Activated CD4-positive, alpha-beta memory T cell treated with anti-CD3 and anti-CD28 coated beads for 36 hours (primary cell): ENCODE data around the gene TSPAN11. TPM values are rescaled to one million over a fixed set of nuclear protein-coding genes. Genes with fewer than 3 reads are reported as not detected.

Experiments
- CTCF ChIA-PET: fragments of 350-600 bp; sonication (Branson Sonifier 250); formaldehyde crosslinking; loops from one replicate; lab custom pipeline; 2021; ENCODE audit warnings: antibody characterized with exemption, inconsistent platforms; lab: Charles Lee
- POLR2A ChIA-PET: fragments of 350-600 bp; sonication (Branson Sonifier 250); formaldehyde crosslinking; loops from one replicate; lab custom pipeline; 2021; ENCODE audit warnings: antibody characterized with exemption; lab: Charles Lee
- DNase-seq: peaks from one replicate; pipeline ENCODE4 v3.0.0-alpha.2; 2020
- H3K27ac Mint-ChIP-seq: one replicate; pipeline ENCODE4 v1.8.0; 2021; ENCODE audit warnings: mixed read lengths
- H3K27me3 Mint-ChIP-seq: one replicate; pipeline ENCODE4 v1.8.0; 2021; ENCODE audit warnings: mixed read lengths
- H3K36me3 Mint-ChIP-seq: one replicate; pipeline ENCODE4 v1.8.0; 2021; ENCODE audit warnings: mixed read lengths
- H3K4me1 Mint-ChIP-seq: one replicate; pipeline ENCODE4 v1.8.0; 2021; ENCODE audit warnings: low read depth, mixed read lengths
- H3K4me3 Mint-ChIP-seq: one replicate; pipeline ENCODE4 v1.8.0; 2021; ENCODE audit warnings: mild to moderate bottlenecking, mixed read lengths
- H3K9me3 Mint-ChIP-seq: one replicate; pipeline ENCODE4 v1.8.0; 2021; ENCODE audit warnings: mixed read lengths
- intact Hi-C: fragments of 100-400 bp; cut with micrococcal nuclease; formaldehyde crosslinking; loops from one replicate; pipeline ENCODE4 v1.15.1; 2023
- total RNA-seq, 2 experiments: library from RNA; stranded (reverse); gene quantifications; one replicate each; pipeline ENCODE4 v1.2.3, GENCODE V29; 2021

The TSPAN11 gene
- total RNA-seq, 2 experiments from 2014 or later = not detected

DNA sequence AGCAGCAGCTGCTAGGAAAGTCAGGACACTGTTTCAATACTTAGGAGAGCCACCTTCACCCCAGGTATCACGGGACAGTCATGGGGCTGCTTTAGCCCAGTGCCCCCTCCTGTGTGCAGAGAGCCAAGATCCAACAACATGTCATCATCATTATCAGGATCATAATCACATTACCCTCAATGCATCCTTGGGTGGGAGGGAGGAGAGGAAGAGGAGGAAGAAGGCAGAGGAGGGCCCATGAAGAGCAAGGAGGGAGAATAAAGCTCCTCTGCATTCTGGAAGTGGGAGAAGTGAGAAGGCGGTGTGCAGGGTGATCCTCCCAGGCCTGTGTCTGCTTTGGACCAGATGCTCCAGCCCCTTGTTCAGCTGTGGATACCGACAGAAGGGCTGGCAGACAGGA lies 64.2 kb downstream of the TSPAN11 start:
- intact Hi-C loops = no loop called here
- no peaks in the 10 kb centered on the region for H3K9me3 Mint-ChIP-seq
- H3K36me3 Mint-ChIP-seq = no peaks in the 10 kb centered on the region
- H3K27me3 Mint-ChIP-seq = no peaks in the 10 kb centered on the region
- no peak overlapping the region for H3K4me3 Mint-ChIP-seq
- POLR2A ChIA-PET = no interaction called here
- DNase-seq = no peak
- CTCF ChIA-PET = interaction anchor here (0.9 to 1.2 kb wide), 2 partner anchors 139 to 143 kb away, joined by 3 to 5 read pairs; no protein-coding TSS in a partner anchor
- no peaks in the 10 kb centered on the region for H3K4me1 Mint-ChIP-seq
- no peak overlapping the region for H3K27ac Mint-ChIP-seq

DNA sequence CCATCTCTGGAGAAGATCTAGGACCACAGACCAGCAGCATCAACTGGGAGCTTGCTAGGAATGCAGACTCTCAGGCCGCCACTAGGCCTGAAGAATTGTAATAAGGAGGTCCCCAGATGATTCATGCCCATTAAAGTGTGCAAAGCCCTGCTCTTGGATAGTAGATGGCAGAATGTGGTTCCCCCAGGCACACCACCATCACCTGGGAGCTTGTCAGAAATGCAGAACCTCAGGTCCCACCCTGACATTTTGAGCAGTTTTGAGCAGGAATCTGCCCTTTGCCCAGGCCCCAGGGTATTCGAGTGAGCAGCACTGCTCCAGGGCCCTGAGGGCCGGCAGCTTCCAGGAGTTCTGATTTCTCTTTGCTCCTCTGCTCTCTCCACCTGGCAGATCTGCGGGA lies 64.9 kb downstream of the TSPAN11 start:
- Mint-ChIP-seq H3K27ac (no peak overlapping the region), H3K27me3 (no peaks in the 10 kb centered on the region), H3K4me1 (no peaks in the 10 kb centered on the region), H3K36me3 (no peaks in the 10 kb centered on the region), H3K4me3 (no peak overlapping the region), H3K9me3 (no peaks in the 10 kb centered on the region)
- CTCF ChIA-PET = interaction anchor here (1.2 kb wide), 1 partner anchor 144 kb away, joined by 5 read pairs; no protein-coding TSS in a partner anchor
- intact Hi-C loops = no loop called here
- POLR2A ChIA-PET = no interaction called here
- DNase-seq = no peak

DNA sequence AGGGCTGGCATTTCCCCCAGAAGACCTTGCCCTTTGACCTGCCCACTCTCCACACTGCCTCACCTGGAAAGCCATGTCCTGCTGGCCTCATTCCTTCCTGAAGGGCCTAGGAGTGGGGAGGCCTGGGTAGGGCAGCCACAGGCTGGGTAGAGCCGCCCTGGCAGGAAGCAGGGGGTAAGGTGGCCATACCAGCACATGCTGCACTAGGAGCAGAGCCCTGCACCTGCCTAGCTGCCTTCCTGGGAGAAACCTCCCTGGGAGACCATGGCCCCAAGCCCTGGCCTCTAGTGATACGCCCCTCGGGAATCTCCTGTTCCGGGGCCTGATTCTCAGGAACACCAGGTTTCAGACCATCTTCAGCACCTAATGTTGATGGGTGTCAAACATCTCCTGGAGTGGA lies 65.8 kb downstream of the TSPAN11 start:
- no peaks in the 10 kb centered on the region for H3K9me3 Mint-ChIP-seq
- no peak overlapping the region for H3K27ac Mint-ChIP-seq
- ChIA-PET CTCF (interaction anchor here (0.5 kb wide), 1 partner anchor 170 kb away, joined by 3 read pairs; no protein-coding TSS in a partner anchor), POLR2A (no interaction called here)
- intact Hi-C loops = no loop called here
- H3K36me3 Mint-ChIP-seq = no peaks in the 10 kb centered on the region
- no peaks in the 10 kb centered on the region for H3K4me1 Mint-ChIP-seq
- H3K27me3 Mint-ChIP-seq = no peaks in the 10 kb centered on the region
- no peak for DNase-seq
- H3K4me3 Mint-ChIP-seq = no peak overlapping the region

DNA sequence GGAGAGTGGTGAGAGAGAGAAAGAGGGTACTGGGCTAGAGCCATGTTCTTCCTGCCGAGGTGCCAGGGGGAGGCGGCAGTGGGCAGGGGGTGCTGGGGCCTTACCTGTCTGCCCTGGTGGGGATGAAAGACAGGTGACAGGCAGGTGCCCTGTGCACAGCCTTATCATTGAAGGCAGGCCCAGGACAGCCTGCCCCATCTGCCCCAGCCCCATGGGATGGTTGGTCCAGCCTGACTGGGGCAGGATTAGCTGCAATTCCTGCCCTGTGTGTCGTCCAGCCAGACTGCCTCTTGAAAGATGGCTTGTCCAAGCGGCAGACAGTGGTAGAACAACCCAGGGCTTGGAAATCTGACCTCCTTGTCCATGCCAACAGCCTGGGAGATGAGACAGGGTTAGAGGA lies 67.2 kb downstream of the TSPAN11 start:
- no peak for DNase-seq
- intact Hi-C loops = no loop called here
- Mint-ChIP-seq H3K9me3 (no peaks in the 10 kb centered on the region), H3K36me3 (no peaks in the 10 kb centered on the region), H3K27me3 (no peaks in the 10 kb centered on the region), H3K4me1 (no peaks in the 10 kb centered on the region), H3K4me3 (no peak overlapping the region), H3K27ac (no peak overlapping the region)
- POLR2A ChIA-PET = no interaction called here
- CTCF ChIA-PET = no interaction called here

DNA sequence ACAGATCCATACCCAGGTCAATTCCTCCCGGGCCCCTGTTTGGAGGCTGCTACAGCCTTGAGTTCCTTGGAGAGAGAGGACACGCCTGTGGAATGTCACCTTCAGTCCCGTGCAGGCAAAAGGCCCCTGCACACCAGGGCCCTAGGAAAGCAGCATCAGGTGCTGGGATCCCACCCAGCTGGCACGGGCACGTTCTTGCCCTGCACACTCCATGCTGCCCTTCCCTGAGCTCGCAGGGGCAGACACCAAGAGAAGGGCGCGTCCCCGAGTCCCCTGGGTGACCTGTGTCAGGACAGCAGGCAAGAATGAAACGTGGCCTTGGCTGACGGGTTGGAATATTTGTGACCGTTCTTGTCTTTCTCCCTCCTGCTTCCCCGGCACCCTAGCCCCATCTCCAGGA lies 67.7 kb downstream of the TSPAN11 start:
- CTCF ChIA-PET = no interaction called here
- Mint-ChIP-seq H3K36me3 (no peaks in the 10 kb centered on the region), H3K27me3 (no peaks in the 10 kb centered on the region), H3K4me3 (no peak overlapping the region), H3K9me3 (no peaks in the 10 kb centered on the region), H3K27ac (no peak overlapping the region), H3K4me1 (no peaks in the 10 kb centered on the region)
- DNase-seq = no peak
- POLR2A ChIA-PET = no interaction called here
- intact Hi-C loops = no loop called here

DNA sequence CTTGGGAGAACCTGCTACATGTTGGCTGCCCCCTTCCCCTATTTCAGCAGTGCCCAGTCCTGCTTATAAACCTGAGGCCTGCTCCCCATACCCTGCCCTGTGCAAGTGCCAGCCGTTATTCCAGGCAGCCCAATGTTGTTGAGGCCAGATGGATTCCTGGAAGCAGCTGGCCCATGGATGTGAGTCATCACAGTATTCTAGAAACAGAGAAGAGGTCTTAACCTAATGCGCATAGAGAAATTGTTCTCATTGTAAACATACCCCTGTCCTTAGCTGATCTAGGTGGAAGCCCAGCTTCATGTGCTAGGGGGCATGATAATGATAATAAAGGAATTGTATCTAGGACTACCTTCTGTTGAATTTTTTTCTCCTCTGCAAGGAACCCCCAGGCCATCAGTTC lies 69.7 kb downstream of the TSPAN11 start:
- H3K27ac Mint-ChIP-seq = no peak overlapping the region

DNA sequence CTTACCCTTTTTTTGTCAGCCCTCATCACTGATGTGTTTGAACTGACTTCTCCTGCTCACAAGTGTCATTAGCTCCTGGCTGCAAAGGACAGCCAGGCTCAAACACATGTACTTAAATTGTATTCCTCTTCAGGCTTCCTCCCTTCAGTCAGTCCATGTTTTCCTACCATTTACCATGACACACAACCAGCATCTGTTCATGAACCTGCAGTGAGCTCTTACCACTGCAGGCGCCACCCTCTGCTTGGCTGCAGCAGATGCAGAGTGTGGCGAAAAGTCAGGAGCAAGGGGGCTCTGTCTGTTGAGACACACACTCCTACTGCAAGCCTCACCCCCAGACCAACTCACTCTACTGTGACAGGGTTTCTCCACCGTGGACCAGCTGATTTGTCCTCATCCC lies 70.2 kb downstream of the TSPAN11 start:
- Mint-ChIP-seq H3K4me3 (no peak overlapping the region), H3K4me1 (no peaks in the 10 kb centered on the region), H3K27me3 (no peaks in the 10 kb centered on the region), H3K36me3 (no peaks in the 10 kb centered on the region), H3K27ac (no peak overlapping the region), H3K9me3 (no peaks in the 10 kb centered on the region)
- intact Hi-C loops = no loop called here
- POLR2A ChIA-PET = no interaction called here
- DNase-seq = no peak
- CTCF ChIA-PET = no interaction called here

More for the DNA sequence above, 69.7 kb downstream of the TSPAN11 start:
- no peak overlapping the region for H3K4me3 Mint-ChIP-seq
- POLR2A ChIA-PET = no interaction called here
- H3K36me3 Mint-ChIP-seq = no peaks in the 10 kb centered on the region
- no peak for DNase-seq
- H3K4me1 Mint-ChIP-seq = no peaks in the 10 kb centered on the region
- H3K27me3 Mint-ChIP-seq = no peaks in the 10 kb centered on the region
- H3K9me3 Mint-ChIP-seq = no peaks in the 10 kb centered on the region
- intact Hi-C loops = no loop called here
- CTCF ChIA-PET = interaction anchor here (0.6 kb wide), 1 partner anchor 1483 kb away, joined by 4 read pairs; no protein-coding TSS in a partner anchor

DNA sequence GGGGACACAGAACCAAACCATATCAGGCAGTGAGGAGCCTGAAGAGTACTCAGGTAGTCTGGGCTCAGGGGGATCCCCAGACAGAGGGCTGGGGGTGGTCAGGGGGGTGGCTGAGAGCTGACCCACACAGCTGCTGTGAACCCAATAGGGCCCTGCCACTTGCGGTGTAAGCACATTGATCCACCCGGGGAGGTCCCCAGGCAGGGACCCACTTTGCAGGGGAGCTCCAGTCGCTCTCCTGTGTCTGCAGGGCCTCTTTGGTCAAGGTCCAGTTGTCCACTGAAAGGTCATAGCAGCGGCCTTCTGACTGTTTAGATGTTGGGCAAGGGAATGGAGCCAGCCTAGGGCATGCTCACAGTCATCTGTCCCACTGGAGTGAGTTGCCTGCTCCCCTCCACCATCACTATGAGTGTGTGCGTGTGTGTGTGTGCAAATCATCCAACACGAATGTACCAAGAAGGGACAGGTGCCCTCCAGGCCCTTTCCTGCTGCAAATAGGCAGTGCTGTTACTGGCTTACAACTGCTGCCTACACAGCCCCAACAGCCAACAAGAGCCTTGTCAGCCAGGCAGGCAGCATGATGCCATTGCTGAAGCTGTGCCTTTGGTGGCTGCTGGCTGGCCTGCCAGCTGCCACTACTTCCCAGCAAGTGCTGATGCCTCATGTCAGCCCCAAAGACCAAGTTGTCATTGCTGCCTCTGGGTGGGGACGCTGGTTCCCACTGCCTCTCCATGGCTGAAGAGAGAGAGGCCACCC lies 71.3 kb downstream of the TSPAN11 start:
- CTCF ChIA-PET = interaction anchor here (0.6 kb wide), 1 partner anchor 1191 kb away, joined by 4 read pairs; no protein-coding TSS in a partner anchor
- H3K4me3 Mint-ChIP-seq = no peak overlapping the region
- H3K36me3 Mint-ChIP-seq = no peaks in the 10 kb centered on the region
- intact Hi-C loops = no loop called here
- H3K4me1 Mint-ChIP-seq = no peaks in the 10 kb centered on the region
- no peak overlapping the region for H3K27ac Mint-ChIP-seq
- H3K27me3 Mint-ChIP-seq = no peaks in the 10 kb centered on the region
- POLR2A ChIA-PET = no interaction called here
- no peak for DNase-seq
- H3K9me3 Mint-ChIP-seq = no peaks in the 10 kb centered on the region

DNA sequence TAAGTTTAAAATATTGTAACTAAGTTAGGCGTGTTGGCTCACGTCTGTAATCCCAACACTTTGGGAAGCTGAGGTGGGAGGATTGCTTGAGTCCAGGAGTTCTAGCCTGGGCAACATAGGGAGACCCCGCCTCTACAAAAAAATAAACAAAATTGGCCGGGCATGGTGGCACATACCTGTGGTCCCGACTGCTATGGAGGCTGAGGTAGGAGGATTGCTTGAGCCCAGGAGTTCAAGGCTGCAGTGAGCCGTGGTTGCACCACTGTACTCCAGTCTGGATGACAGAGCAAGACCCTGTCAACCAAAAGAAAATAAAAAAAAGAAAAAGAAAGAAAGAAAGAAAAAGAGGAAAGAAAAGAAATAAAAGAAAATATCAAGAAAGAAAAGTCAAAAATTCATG lies 72.5 kb downstream of the TSPAN11 start:
- no peaks in the 10 kb centered on the region for H3K9me3 Mint-ChIP-seq
- H3K27ac Mint-ChIP-seq = no peak overlapping the region
- CTCF ChIA-PET = no interaction called here

DNA sequence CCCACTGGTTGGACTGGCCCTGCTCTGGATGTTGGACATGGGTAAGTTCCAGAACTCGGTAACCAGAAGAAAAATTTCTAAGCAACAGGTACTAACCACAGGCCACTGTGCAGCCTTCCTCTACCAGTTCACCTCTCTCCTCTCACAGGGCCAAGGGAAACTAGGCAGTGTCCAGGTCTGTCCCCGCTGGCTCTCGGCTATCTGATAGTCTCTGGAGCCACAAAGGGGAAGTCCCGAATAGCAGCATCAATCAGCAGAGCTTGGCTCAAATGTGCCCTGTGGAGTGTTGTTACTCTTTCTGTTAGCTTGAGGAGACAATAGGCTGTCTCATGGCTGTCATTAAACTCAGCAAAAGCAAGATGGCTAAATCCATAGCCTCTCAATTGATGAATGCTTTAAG lies 73.2 kb downstream of the TSPAN11 start:
- Mint-ChIP-seq H3K27me3 (no peaks in the 10 kb centered on the region), H3K9me3 (no peaks in the 10 kb centered on the region), H3K4me3 (no peak overlapping the region), H3K27ac (no peak overlapping the region), H3K36me3 (no peaks in the 10 kb centered on the region), H3K4me1 (no peaks in the 10 kb centered on the region)
- no peak for DNase-seq
- POLR2A ChIA-PET = no interaction called here
- CTCF ChIA-PET = no interaction called here
- intact Hi-C loops = no loop called here

More for the DNA sequence above, 72.5 kb downstream of the TSPAN11 start:
- no peak for DNase-seq
- intact Hi-C loops = no loop called here
- H3K36me3 Mint-ChIP-seq = no peaks in the 10 kb centered on the region
- no peak overlapping the region for H3K4me3 Mint-ChIP-seq
- no peaks in the 10 kb centered on the region for H3K27me3 Mint-ChIP-seq
- H3K4me1 Mint-ChIP-seq = no peaks in the 10 kb centered on the region
- POLR2A ChIA-PET = no interaction called here

DNA sequence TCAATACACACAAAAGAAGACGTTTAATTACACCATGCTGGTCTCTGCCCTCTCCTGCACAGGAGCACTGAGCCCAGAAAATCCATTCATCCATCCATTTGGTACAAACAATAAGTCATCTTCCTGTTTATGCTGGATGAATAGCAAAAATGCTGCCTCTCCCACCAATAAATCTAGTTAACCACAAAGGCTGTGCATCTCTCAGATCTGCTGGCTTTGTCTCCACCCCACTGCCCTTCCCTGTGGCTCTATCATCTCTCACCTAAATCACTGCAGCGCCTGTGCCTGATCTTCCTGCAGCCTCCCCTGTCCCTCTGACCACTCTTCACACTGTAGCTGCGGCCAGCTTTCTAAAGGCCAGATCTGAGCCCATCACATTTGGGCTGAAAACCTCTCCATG lies 74.2 kb downstream of the TSPAN11 start:
- H3K4me3 Mint-ChIP-seq = no peak overlapping the region
- no peaks in the 10 kb centered on the region for H3K4me1 Mint-ChIP-seq
- CTCF ChIA-PET = no interaction called here
- DNase-seq = no peak
- POLR2A ChIA-PET = no interaction called here
- H3K9me3 Mint-ChIP-seq = no peaks in the 10 kb centered on the region
- H3K27me3 Mint-ChIP-seq = no peaks in the 10 kb centered on the region
- no peak overlapping the region for H3K27ac Mint-ChIP-seq
- no peaks in the 10 kb centered on the region for H3K36me3 Mint-ChIP-seq
- intact Hi-C loops = no loop called here

DNA sequence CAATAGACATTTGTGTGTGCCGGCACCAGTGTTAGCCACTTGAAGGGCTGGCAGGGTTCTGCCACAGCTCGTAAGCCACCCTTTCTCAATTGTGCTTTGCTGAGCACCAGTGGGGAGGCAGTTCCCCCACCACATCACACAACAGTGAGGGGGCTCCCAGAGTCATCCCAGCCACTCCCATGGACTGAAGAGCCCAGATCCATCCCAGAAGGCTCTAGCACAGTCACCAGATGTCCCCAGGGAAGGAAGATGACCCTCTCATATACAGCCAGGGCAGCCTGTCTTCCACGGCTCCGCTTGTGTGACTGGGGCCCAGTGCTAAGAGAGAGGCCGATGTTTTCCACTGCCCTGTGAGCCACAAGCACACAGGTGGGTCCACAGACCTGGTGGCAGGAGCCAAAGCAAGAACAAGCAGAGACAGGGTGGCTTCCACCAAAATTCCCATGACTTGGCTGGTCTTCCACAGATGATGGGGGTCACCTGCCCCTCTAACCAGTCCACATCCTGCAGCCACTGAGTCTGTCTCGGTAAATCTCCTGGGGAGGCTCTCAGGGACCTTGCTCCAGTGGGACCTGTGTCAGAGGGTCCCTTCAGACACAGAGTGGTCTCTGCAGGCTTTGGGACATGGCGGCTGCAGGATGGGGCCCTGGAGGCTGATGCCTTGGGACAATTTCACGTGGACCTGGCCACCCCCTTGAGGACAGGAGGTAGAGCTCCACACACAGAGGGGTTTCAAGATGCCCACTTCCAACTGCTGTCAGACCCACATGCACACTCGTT lies 75.2 kb downstream of the TSPAN11 start:
- H3K9me3 Mint-ChIP-seq = no peaks in the 10 kb centered on the region
- no peaks in the 10 kb centered on the region for H3K36me3 Mint-ChIP-seq
- no peaks in the 10 kb centered on the region for H3K4me1 Mint-ChIP-seq
- DNase-seq = no peak
- H3K27ac Mint-ChIP-seq = no peak overlapping the region
- no peaks in the 10 kb centered on the region for H3K27me3 Mint-ChIP-seq
- no peak overlapping the region for H3K4me3 Mint-ChIP-seq
- POLR2A ChIA-PET = no interaction called here
- CTCF ChIA-PET = no interaction called here
- intact Hi-C loops = no loop called here
